Fibroblast of villous mesenchyme (primary cell): ENCODE data around the gene COPS9. TPM values are rescaled to one million over a fixed set of nuclear protein-coding genes. Genes with fewer than 3 reads are reported as not detected.

Experiments
- DNase-seq: peaks from one replicate; pipeline ENCODE4 v3.0.0-alpha.2; 2010; ENCODE audit warnings: low read depth
- H3K4me3 ChIP-seq: 2 replicates; pipeline ENCODE4 v1.5.1; 2011; ENCODE audit warnings: low read depth, mild to moderate bottlenecking, low read length
- CTCF ChIP-seq: IDR thresholded peaks from 2 replicates; pipeline ENCODE4 v1.5.1; 2012; ENCODE audit warnings: low read depth, mild to moderate bottlenecking, low read length; ENCODE audit not compliant: insufficient read depth
- total RNA-seq: library from RNA; depleted of rRNA; stranded (reverse); fragments of >200 nt; gene quantifications from 2 replicates; pipeline ENCODE4 v1.2.3, GENCODE V29; 2012

Gene COPS9
- total RNA-seq, 1 donor, result 102 TPM

GRCh38 chr2:240130393-240131195, 5.5 kb downstream of the COPS9 start:
- TF ChIP-seq CTCF, result no peak
- no peak overlapping the region for H3K4me3 ChIP-seq
- DNase-seq, result no peak

- DNase-seq, result no peak
- H3K4me3 ChIP-seq, result no peak overlapping the region
- TF ChIP-seq CTCF, result no peak
These were observed 6.2 kb downstream of the COPS9 start for GRCh38 chr2:240129731-240130392.

- H3K4me3 ChIP-seq, result no peak overlapping the region
- no peak for DNase-seq
- TF ChIP-seq CTCF, result no peak
These were observed 6.8 kb downstream of the COPS9 start for GRCh38 chr2:240129311-240129710.

GRCh38 chr2:240128608-240129145, 7.4 kb downstream of the COPS9 start:
- DNase-seq, result no peak
- no peak for TF ChIP-seq CTCF
- H3K4me3 ChIP-seq, result no peak overlapping the region

- no peak for DNase-seq
- no peak overlapping the region for H3K4me3 ChIP-seq
- TF ChIP-seq CTCF, result no peak
These were observed 8.0 kb downstream of the COPS9 start for GRCh38 chr2:240127911-240128607.

- TF ChIP-seq CTCF, result no peak
- no peak overlapping the region for H3K4me3 ChIP-seq
- no peak for DNase-seq
These were observed 8.8 kb downstream of the COPS9 start for GRCh38 chr2:240127191-240127750.
